Measurements from ENCODE around the gene MICB.

MICB gene

DNA sequence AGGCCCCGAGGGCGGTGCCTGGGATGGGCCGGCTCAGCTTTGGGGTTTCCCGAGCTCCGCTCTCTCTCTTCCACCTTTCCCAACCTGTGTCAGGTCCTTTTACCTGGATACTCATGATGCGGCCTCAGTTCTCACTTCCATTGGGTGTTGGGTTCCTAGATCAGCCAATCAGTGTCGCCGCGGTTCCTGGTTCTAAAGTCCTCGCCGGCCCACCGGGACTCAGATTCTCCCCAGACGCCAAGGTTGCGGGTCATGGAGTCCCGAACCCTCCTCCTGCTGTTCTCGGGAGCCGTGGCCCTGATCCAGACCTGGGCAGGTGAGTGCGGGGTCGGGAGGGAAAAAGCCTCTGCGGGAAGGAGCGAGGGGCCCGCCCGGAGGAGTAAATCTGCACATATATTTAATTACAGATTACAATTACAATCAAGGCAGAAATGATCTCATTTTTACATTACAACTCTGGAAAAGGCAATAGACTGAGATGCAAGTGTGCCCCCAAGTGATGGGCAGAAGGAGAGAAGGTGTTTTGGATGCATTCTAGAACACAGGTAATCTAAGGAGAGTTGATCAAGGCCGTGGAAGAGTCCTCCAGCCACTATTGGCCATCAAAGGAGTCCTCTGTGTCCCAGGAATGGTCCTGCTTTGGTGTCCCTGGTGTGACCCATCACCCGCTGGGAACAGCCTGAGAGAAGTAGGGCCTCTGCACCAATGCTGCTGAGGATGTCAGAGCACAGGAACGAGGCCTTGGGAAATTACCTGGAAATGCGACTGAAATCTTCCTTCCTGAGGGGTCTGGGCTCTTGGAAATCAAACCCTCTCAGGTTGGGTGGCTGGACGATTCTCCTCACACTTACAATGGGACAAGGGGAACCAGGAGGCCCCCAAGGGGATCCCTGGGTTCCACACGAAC lies 34.7 kb upstream of the MICB start:
- peak overlapping the region; percentile 61 for H3K4me3 ChIP-seq
- no peaks in the 10 kb centered on the region for H3K36me3 ChIP-seq (ENCODE audit: insufficient read depth, low read length)
- H3K27ac ChIP-seq, result no peak overlapping the region
- H3K9me3 ChIP-seq (ENCODE audit: low read depth, low read length), result no peaks in the 10 kb centered on the region
- no peak for TF ChIP-seq FOXP2 (optimal IDR thresholded peaks at IDR 0.05; ENCODE audit: control extremely low read depth, extremely low read length, insufficient read depth)
- TF ChIP-seq EZH2 (IDR thresholded peaks at IDR 0.05), result no peak
- no peak for TF ChIP-seq POLR2AphosphoS5 (IDR thresholded peaks at IDR 0.05; ENCODE audit: borderline replicate concordance, low read depth, low read length)
- peak; percentile 28 for DNase-seq (ENCODE audit: low read depth, low spot score)
- H3K9ac ChIP-seq (ENCODE audit: insufficient read length), result no peak overlapping the region

DNA sequence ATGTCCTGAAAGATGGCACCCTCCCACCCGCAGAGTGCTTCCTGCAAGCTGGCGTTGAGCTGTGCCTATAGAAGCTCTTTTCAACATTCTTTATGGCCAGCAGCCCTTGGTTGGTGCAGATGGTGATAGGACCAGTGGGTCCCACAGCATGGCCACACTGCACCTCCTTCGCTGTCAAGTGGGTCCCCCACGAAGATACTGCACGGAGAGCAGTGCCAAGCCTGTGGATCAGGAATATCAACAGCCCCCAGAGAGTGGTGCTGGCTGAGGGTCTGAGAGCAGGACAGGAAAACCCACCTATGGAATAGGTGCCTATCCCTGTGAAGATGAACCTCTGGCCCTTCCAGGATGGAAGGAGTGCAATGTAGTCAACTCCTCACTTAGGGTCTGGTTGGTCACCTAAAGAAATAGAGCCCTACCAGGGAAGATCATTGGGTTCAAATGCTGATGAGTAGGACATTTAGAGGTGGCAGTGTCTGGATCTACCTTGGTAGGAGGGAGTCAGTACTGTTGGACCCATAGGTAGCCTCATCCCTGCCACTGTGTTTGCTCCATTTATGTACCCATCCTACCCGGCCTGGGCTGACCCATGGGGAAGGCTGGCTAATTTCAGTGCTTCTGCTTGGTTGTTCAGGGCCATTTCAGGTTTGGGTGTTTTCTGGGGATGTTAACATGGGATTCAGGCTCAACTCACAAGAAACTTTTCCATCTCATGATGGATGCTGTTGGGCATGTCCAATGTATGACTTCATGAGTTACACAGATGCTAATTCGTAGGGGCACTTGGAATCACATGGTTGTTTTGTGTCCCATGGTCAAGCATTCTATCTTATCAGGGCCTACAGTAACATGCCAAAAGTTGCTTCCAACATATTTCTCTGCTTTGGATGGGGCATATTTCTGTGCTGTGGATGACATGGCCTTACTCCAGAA lies 33.4 kb upstream of the MICB start:
- DNase-seq (ENCODE audit: low read depth, low spot score), result no peak
- H3K36me3 ChIP-seq (ENCODE audit: insufficient read depth, low read length), result no peaks in the 10 kb centered on the region
- H3K27ac ChIP-seq, result no peak overlapping the region
- no peak overlapping the region for H3K4me3 ChIP-seq
- H3K9me3 ChIP-seq (ENCODE audit: low read depth, low read length), result no peaks in the 10 kb centered on the region
- TF ChIP-seq EZH2 (IDR thresholded peaks at IDR 0.05), result no peak
- no peak for TF ChIP-seq POLR2AphosphoS5 (IDR thresholded peaks at IDR 0.05; ENCODE audit: borderline replicate concordance, low read depth, low read length)
- TF ChIP-seq FOXP2 (optimal IDR thresholded peaks at IDR 0.05; ENCODE audit: control extremely low read depth, extremely low read length, insufficient read depth), result no peak
- no peak overlapping the region for H3K9ac ChIP-seq (ENCODE audit: insufficient read length)

DNA sequence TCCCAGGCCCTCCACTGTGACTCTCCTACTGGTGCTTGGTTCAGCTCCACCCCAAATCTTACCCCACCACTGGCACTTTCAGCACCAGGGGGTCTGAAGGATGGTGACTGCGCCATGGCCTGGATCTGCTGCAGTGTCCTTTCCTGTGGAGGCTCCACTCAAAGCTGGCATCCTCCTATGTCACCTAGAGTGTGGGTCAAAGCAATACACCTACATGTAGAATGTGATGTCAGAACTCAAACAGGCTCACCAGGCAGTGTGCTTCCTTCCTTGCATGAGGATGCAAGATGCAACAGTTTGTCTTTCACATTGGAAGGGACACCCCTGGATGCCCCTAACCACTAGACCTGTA lies 32.8 kb upstream of the MICB start:
- Histone ChIP-seq H3K9me3 (ENCODE audit: low read depth, low read length) (no peaks in the 10 kb centered on the region), H3K4me3 (no peak overlapping the region), H3K36me3 (ENCODE audit: insufficient read depth, low read length) (no peaks in the 10 kb centered on the region), H3K9ac (ENCODE audit: insufficient read length) (no peak overlapping the region), H3K27ac (no peak overlapping the region)
- no peak for DNase-seq (ENCODE audit: low read depth, low spot score)
- TF ChIP-seq POLR2AphosphoS5 (IDR thresholded peaks at IDR 0.05; ENCODE audit: borderline replicate concordance, low read depth, low read length) (no peak), FOXP2 (optimal IDR thresholded peaks at IDR 0.05; ENCODE audit: control extremely low read depth, extremely low read length, insufficient read depth) (no peak)

DNA sequence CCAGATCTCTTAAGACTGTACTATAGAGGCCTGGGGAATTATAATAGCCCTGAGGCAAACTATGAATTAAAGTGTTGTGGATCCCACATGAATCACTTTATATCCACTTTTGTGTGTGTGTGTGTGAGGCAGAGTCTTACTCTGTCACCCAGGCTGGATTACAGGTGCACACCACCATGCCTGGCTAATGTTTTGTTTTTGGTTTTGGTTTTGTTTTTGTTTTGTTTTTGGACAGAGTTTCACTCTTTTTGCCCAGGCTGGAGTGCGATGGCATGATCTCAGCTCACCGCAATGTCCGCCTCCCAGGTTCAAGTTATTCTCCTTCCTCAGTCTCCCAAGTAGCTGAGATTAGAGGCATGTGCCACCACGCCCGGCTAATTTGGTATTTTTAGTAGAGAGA lies 32.2 kb upstream of the MICB start:
- no peak overlapping the region for H3K9ac ChIP-seq (ENCODE audit: insufficient read length)
- TF ChIP-seq EZH2 (IDR thresholded peaks at IDR 0.05) (no peak), POLR2AphosphoS5 (IDR thresholded peaks at IDR 0.05; ENCODE audit: borderline replicate concordance, low read depth, low read length) (no peak), FOXP2 (optimal IDR thresholded peaks at IDR 0.05; ENCODE audit: control extremely low read depth, extremely low read length, insufficient read depth) (no peak)
- DNase-seq (ENCODE audit: low read depth, low spot score), result no peak
- H3K4me3 ChIP-seq, result no peak overlapping the region
- H3K36me3 ChIP-seq (ENCODE audit: insufficient read depth, low read length), result no peaks in the 10 kb centered on the region
- no peaks in the 10 kb centered on the region for H3K9me3 ChIP-seq (ENCODE audit: low read depth, low read length)
- no peak overlapping the region for H3K27ac ChIP-seq

DNA sequence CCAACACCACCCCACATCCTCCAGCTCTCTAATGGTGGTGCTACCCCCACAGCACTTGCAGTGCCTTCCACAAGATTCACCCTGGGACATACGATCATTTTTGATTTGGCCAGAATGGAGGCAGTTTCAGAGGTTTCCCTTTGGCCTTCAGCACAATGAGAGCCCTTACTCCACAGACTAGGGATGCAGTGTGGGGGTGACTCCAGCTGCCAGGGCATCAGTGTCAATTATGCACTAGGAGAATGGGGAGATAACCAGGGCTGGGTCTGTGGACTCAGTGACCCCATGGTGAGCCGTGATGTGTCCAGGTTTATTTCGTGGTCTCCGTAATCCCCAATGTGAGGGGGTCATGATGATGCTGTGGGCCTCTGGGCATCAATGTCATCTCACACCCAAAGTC lies 31.5 kb upstream of the MICB start:
- no peak for DNase-seq (ENCODE audit: low read depth, low spot score)
- no peak overlapping the region for H3K9ac ChIP-seq (ENCODE audit: insufficient read length)
- H3K27ac ChIP-seq, result no peak overlapping the region
- H3K9me3 ChIP-seq (ENCODE audit: low read depth, low read length), result no peaks in the 10 kb centered on the region
- TF ChIP-seq EZH2 (IDR thresholded peaks at IDR 0.05), result no peak
- TF ChIP-seq POLR2AphosphoS5 (IDR thresholded peaks at IDR 0.05; ENCODE audit: borderline replicate concordance, low read depth, low read length), result no peak
- TF ChIP-seq FOXP2 (optimal IDR thresholded peaks at IDR 0.05; ENCODE audit: control extremely low read depth, extremely low read length, insufficient read depth), result no peak
- H3K36me3 ChIP-seq (ENCODE audit: insufficient read depth, low read length), result no peaks in the 10 kb centered on the region
- no peak overlapping the region for H3K4me3 ChIP-seq

DNA sequence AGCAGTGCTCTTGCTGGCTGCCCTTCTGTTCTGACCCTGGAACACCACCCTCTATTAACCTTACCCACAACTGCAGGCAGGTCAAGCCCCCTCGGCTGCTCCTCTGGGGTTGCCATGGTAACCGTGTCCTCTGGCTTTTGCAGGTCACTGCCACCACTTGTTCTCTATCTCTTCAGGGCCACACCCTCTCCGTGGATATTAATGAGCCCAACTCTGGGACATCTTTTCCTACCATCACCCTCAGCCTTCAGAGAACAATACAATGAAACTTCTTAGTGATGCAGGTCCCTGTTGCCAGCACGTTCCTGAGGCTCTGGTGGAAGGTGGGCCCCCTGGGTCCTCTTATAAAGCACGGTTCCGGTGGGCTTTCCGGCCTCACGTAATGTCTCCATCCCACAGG lies 30.8 kb upstream of the MICB start:
- no peak for DNase-seq (ENCODE audit: low read depth, low spot score)
- Histone ChIP-seq H3K4me3 (no peak overlapping the region), H3K27ac (no peak overlapping the region), H3K36me3 (ENCODE audit: insufficient read depth, low read length) (no peaks in the 10 kb centered on the region), H3K9ac (ENCODE audit: insufficient read length) (no peak overlapping the region), H3K9me3 (ENCODE audit: low read depth, low read length) (no peaks in the 10 kb centered on the region)
- no peak for TF ChIP-seq EZH2 (IDR thresholded peaks at IDR 0.05)
- no peak for TF ChIP-seq FOXP2 (optimal IDR thresholded peaks at IDR 0.05; ENCODE audit: control extremely low read depth, extremely low read length, insufficient read depth)
- TF ChIP-seq POLR2AphosphoS5 (IDR thresholded peaks at IDR 0.05; ENCODE audit: borderline replicate concordance, low read depth, low read length), result no peak

DNA sequence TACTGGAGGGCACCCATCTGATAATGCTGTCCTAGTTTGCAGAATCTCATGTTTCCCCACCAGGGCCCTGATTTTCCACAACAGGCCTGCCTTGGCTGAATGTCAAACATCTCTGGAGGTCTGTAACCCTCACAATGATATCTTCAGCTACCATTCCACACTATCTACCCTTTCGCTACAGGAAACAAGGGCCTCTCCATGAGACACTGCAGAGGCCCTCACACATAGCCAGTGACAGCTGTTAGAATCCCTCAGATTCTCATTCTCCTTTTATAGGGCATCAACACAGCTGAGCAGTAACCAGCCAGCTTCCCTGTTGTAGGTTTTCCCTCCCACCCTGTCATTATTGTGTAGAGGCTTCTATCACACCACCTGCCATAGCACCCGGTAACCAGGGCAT lies 29.6 kb upstream of the MICB start:
- Histone ChIP-seq H3K27ac (no peak overlapping the region), H3K36me3 (ENCODE audit: insufficient read depth, low read length) (no peaks in the 10 kb centered on the region), H3K9ac (ENCODE audit: insufficient read length) (no peak overlapping the region), H3K4me3 (no peak overlapping the region), H3K9me3 (ENCODE audit: low read depth, low read length) (no peaks in the 10 kb centered on the region)
- TF ChIP-seq POLR2AphosphoS5 (IDR thresholded peaks at IDR 0.05; ENCODE audit: borderline replicate concordance, low read depth, low read length) (no peak), EZH2 (IDR thresholded peaks at IDR 0.05) (no peak), FOXP2 (optimal IDR thresholded peaks at IDR 0.05; ENCODE audit: control extremely low read depth, extremely low read length, insufficient read depth) (no peak)
- no peak for DNase-seq (ENCODE audit: low read depth, low spot score)

DNA sequence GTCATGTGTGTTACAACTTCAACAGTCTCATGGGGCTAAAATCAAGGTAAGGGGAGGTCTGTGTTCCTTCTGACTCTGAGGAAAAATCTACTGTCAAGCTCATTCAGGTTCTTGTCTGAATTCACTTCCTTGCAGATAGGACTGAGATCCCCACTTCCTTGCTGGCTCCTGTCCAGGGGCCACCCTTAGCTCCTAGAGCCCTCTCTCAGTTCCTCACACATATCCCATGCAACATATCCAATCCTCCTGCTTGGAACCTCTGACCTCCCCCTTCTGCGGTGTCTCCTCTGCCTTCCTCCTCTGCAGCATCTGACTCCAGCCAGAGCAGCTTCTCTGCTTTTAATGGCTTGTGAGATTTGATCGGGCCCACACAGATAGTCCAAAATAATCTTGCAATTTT lies 27.1 kb upstream of the MICB start:
- H3K9me3 ChIP-seq (ENCODE audit: low read depth, low read length), result no peaks in the 10 kb centered on the region
- no peak for TF ChIP-seq POLR2AphosphoS5 (IDR thresholded peaks at IDR 0.05; ENCODE audit: borderline replicate concordance, low read depth, low read length)
- TF ChIP-seq FOXP2 (optimal IDR thresholded peaks at IDR 0.05; ENCODE audit: control extremely low read depth, extremely low read length, insufficient read depth), result no peak
- no peak for TF ChIP-seq EZH2 (IDR thresholded peaks at IDR 0.05)
- H3K36me3 ChIP-seq (ENCODE audit: insufficient read depth, low read length), result no peaks in the 10 kb centered on the region
- H3K9ac ChIP-seq (ENCODE audit: insufficient read length), result no peak overlapping the region
- no peak for DNase-seq (ENCODE audit: low read depth, low spot score)
- no peak overlapping the region for H3K27ac ChIP-seq
- no peak overlapping the region for H3K4me3 ChIP-seq
